Smooth muscle cell of the coronary artery (primary cell): ENCODE results near the gene STK39. TPM values are rescaled to one million over a fixed set of nuclear protein-coding genes. Genes with fewer than 3 reads are reported as not detected.

Experiments used
- total RNA-seq: library from RNA; depleted of rRNA; stranded (reverse); fragments of >200 nt; gene quantifications from 2 replicates; pipeline ENCODE4 v1.2.3, GENCODE V29; 2014; ENCODE audit warnings: low replicate concordance

The STK39 gene
- 6.0 and 9.3 TPM in 2 replicates for total RNA-seq

DNA sequence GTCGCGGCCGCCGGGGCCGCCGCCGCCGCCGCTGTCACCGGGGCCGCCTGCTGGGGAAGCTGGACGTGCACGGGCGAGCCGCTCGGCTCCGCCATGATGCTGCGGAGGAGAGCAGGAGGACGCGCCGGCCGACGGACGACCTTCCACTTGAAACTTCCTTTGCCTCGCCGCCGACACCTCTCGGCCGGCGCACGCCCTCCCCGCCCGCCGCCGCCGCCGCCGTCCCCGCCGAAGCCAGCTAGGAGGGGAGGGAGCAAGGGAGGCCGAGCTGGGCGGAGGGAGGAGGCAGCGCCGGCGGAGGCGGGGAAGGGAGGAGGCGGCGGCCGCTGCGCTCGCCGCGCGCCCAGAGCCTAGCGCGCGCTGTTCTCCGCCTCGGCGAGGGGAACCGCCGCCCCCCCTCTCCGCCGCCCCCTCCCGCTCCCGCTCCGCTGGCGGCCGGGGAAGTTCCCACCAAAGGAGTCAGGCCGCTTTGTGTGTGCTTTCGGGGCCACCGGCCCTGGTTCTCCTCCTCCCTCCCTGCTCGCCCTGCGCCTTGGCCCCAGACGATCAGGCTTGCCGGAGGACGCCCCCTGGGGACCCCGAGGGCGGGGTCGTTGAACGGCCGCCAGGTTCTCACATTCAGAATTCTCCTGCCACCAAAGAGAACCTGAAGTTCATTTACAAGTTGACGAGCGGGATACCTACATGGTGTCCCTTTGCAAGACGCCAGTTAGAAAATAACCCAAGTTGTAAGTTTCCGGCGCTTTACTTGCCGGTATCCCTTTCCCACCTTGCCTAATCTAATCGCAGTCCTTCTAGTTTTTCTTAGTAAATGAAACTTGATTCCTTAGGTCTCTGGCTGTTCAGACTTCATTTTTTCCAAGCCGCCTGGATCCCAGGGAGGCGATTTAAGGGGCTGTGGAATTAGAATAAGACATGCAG is at the start of gene STK39:
STK39 (minus strand) TSS at position 255 of the 921 bp plus-strand sequence; CDS start at position 95, 160 bp downstream.

Other genes starting within 250 kb of the STK39 start
- 4.1 and 9.0 TPM in 2 replicates for gene CERS6, start 208.7 kb upstream of the STK39 start, total RNA-seq